NCI-H2081 treated with DMSO at 0.1 percent for 48 hours (cell line): ENCODE results near the gene PARD6B.
"Not testable (repeated sequence)": the region's sequence is repeated elsewhere in the genome, so short reads cannot be mapped to it uniquely, and the experiment has no call there.

ENCODE experiments used
- DNase-seq: peaks from one replicate; lab custom pipeline; 2025; lab: John Stamatoyannopoulos, UW

The PARD6B gene

DNA sequence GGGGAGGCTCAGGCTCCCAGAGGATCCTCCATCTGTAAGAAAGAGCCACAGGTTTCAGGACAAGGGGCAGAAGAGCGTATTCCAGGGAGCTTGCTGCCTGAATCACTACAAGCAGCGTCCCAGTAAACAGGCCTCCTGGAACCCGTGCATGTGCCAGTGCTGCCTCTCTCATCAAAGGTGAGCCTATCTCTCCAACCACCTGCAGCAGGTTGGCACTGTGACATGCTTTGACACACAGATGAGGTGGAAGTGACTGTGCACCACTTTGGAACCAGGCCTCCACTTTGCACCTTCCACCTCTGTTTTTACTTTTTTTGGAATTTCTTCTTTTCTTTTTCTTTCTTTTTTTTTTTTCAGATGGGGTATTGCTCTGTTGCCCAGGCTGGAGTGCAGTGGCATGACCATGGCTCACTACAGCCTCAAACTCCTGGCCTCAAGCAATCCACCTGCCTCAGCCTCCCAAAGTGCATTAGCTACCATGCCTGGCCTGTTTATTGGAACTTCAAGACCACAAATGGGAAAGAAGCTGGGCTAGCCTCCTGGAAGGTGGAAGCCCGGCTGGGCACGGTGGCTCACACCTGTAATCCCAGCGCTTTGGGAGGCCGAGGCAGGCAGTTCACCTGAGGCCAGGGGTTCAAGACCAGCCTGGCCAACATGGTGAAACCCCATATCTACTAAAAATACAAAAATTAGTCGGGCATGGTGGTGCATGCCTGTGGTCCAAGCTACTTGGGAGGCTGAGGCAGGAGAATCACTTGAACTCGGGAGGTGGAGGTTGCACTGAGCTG lies 27.5 kb upstream of the PARD6B start:
- not testable (repeated sequence) for DNase-seq

GRCh38 chr20:50704514-50704913 lies 26.9 kb upstream of the PARD6B start:
- DNase-seq, result no peak

DNA sequence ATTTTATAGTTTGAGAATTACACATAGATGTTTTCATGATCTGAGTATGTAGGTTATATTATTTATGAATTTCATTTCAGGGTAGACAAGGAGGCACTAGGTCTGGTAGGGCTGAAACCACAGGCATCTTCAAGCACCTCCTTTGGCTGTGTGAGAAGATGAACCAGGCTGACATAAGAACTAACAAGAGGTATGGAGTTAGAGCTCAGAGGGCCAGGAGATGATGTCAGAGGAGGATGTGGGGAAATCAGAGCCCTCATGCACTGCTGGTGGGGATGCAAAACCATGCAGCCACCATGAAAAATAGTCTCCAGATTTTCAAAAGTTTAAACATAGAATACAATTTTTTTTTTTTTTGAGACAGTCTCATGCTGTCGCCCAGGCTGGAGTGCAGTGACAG lies 26.4 kb upstream of the PARD6B start:
- no peak for DNase-seq

- no peak for DNase-seq
Observed at GRCh38 chr20:50708845-50709635, 22.3 kb upstream of the PARD6B start.

DNA sequence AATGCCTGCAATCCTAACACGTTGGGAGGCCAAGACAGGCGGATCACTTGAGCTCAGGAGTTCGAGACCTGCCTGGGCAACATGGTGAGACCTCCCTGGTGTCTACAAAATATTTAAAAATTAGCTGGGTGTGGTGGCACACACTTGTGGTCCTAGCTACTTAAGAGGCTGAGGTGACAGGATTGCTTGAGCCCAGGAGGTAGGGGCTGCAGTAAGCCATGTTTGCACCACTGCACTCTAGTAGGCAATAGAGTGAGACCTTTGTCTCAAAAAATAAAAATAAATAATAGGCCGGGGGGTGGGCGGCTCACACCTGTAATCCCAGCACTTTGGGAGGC lies 21.8 kb upstream of the PARD6B start:
- no peak for DNase-seq

DNA sequence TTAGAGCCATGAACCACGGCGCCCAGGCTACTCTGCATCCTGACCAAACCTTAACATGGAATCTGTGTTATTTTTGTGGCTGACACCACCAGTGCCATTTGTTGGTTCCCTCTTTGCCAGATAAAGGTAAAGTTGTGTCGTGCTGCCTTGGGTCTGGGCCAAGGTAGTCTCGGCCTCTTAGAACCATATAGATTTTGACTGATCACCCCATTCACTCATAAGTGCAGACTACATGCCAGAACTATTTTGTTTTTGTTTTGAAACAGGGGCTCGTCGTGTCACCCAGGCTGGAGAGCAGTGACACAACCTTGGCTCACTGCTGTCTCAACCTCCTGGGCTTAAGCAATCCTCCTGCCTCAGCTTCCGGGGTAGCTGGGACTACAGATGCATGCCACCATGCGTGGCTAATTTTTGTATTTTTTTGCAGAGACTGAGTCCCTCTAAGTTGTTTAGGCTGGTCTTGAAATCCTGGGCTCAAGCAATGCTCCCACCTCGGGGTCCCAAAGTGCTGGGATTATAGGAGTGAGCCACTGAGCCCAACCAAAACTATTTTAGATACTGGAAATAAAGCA lies 20.8 kb upstream of the PARD6B start:
- no peak for DNase-seq

- no peak for DNase-seq
Observed at GRCh38 chr20:50711113-50711825, 20.1 kb upstream of the PARD6B start.

- no peak for DNase-seq
Observed at GRCh38 chr20:50712771-50713656, 18.4 kb upstream of the PARD6B start.

- DNase-seq, result no peak
Observed at GRCh38 chr20:50713657-50714101, 17.7 kb upstream of the PARD6B start.

DNA sequence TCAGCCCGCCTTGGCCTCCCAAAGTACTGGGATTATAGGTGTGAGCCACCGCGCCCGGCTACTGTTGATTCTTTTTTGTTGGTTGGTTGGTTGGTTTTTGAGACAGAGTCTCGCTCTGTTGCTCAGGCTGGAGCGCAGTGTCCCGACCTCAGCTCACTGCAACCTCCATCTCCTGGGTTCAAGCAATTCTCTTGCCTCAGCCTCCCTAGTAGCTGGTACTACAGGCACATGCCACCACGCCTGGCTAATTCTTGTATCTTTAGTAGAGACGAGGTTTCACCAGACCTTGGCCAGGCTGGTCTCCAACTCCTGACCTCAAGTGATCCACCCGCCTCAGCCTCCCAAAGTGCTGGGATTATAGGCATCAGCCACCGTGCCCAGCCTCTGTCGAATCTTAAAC lies 17.0 kb upstream of the PARD6B start:
- not testable (repeated sequence) for DNase-seq

DNA sequence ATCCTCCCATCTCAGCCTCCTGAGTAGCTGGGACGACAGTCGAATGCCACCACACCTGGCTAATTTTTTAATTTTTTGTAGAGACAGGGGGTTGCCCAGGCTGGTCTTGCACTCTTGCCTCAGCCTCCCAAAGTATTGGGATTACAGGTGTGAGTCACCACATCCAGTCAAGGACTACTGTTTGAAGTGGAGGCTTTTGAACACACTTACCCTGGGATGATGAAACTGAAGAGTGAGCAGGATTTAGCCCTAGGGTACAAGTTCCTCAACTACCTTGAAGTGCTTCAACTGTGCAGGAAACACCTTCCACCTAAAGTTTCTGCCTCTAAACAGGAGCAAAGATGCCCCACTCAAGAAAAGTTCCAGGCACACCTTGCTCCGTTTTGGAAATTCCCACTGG lies 15.7 kb upstream of the PARD6B start:
- DNase-seq, result no peak

DNA sequence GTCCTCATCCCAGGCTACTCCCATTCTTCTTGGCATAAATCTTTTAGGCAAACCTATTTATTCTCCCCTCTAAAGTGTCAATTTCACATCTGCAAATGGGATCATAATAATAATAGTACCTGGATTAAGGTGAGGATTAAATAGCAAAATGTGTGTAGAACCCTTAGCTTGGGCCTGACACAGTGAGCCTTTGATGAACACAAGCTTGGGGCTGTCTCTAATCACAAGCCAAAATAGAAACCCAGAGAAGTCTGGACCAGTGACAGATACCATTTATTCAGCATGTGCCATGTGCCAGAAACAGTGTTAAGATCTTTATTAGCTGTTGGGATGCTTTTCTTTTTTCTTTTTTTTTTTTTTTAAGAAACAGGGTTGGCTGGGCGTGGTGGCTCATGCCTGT lies 14.9 kb upstream of the PARD6B start:
- no peak for DNase-seq

DNA sequence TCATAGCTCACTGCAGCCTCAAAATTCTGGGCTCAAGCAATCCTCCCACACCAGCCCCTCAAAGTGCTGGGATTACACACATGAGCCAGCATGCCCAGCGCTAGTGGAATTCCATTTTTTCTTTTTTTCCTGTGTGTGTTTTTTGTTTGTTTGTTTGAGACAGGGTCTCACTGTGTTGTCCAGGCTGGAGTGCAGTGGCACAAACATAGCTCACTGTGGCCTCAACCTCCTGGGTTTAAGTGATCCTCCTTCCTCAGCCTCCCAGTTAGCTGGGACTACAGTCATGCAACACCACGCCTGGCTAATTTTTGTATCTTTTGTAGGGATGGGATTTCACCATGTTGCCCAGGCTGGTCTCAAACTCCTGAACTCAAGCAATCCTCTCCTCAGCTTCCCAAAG lies 14.1 kb upstream of the PARD6B start:
- DNase-seq, result no peak

- DNase-seq, result no peak
Observed at GRCh38 chr20:50717974-50718761, 13.2 kb upstream of the PARD6B start.

DNA sequence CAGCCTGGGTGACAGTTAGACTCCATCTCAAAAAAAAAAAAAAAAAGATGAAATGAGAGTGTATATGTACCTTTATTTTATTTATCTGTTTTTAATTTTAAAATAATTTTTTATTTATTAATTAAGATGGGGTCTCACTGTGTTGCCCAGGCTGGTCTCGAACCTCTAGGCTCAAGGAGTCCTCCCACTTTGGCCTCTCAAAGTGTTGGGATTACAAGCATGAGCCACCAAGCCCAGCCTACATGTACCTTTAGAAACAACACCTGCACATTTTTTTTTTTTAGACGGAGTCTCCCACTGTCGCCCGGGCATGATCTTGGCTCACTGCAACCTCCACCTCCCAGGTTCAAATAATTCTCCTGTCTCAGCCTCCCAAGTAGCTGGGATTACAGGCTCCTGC lies 12.1 kb upstream of the PARD6B start:
- DNase-seq, result no peak

- no peak for DNase-seq
Observed at GRCh38 chr20:50720026-50720425, 11.4 kb upstream of the PARD6B start.

DNA sequence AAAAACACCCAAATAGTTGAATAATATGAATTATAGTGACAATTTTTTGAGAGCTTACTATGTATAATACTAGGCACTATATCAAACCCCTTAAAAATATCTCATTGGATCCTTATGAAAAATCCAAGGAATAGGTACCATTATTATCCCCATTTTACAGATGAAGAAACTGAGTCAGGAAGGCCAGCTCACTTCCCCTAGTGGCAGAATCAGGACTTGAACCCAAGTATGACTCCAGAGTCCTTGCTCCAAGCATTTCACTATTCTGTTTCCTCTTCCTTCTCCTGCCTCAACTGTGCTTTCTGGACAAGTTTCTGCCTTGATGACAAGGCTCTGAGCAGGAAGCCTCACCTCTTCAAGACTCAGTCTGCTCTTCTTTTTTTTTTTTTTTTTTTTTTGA lies 10.8 kb upstream of the PARD6B start:
- no peak for DNase-seq

- DNase-seq, result no peak
Observed at GRCh38 chr20:50721881-50722281, 9.5 kb upstream of the PARD6B start.

DNA sequence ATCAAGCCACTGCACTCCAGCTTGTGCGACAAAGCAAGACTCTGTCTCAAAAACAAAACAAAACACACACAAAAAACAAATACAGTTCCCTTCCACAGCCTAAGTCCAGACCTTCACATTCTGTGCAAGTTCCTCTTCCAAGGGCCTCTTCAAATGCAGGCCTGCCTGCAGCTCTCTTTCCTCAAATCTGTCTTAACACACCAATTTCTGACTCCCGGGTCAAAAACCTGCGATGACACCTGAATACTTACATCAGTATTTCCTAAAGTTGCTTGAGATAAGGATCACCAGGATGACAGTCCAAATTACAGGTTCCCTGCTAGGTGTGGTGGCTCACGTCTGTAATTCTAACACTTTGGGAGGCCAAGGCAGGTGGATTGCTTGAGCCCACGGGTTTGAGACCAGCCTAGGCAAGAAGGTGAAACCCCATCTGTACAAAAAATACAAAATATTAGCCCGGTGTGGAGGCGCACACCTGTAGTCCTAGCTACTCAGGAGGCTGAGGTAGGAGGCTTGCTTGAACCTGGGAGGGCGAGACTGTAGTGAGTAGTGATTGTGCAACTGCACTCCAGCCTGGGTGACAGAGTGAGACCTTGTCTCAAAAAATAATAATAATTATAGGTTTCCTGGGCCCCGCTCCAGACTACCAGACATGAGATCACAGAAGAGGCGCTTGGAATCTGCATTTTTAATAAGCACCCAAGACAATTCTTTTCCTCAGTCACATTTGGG lies 8.8 kb upstream of the PARD6B start:
- DNase-seq, result no peak

- DNase-seq, result no peak
Observed at GRCh38 chr20:50723672-50724071, 7.7 kb upstream of the PARD6B start.
